Astrocyte (in vitro differentiated cells and primary cell): Measurements from ENCODE around the gene SLC2A2. TPM values are rescaled to one million over a fixed set of nuclear protein-coding genes. Genes with fewer than 3 reads are reported as not detected.

Source experiments
- DNase-seq: peaks from one replicate; pipeline ENCODE4 v3.0.0-alpha.2; 2010; ENCODE audit warnings: low read depth
- FAIRE-seq: peaks from 2 replicates; lab custom pipeline; 2011; peaks lifted over from hg19 to GRCh38; lab: Jason Lieb, UNC
- H2AFZ ChIP-seq: 2 replicates; pipeline ENCODE4 v1.6.0; 2012; ENCODE audit warnings: low read depth, low read length, inconsistent platforms
- H3K27ac ChIP-seq: 2 replicates; pipeline ENCODE4 v1.5.1; 2011; ENCODE audit warnings: low read depth, low read length, inconsistent platforms
- H3K27me3 ChIP-seq: 2 replicates; pipeline ENCODE4 v1.6.0; 2011; ENCODE audit warnings: low read length, inconsistent platforms; ENCODE audit not compliant: insufficient read depth
- H3K36me3 ChIP-seq: 2 replicates; pipeline ENCODE4 v1.5.1; 2011; ENCODE audit warnings: low read length, inconsistent platforms; ENCODE audit not compliant: insufficient read depth
- H3K4me1 ChIP-seq: 2 replicates; pipeline ENCODE4 v1.5.1; 2011; ENCODE audit warnings: low read length, inconsistent platforms; ENCODE audit not compliant: insufficient read depth
- H3K4me2 ChIP-seq: 2 replicates; pipeline ENCODE4 v1.6.0; 2012; ENCODE audit warnings: low read length, inconsistent platforms
- H3K4me3 ChIP-seq: 2 replicates; pipeline ENCODE4 v1.5.1; 2011; ENCODE audit warnings: low read depth, mild to moderate bottlenecking, low read length, inconsistent platforms; ENCODE audit not compliant: insufficient read depth
- H3K79me2 ChIP-seq: 2 replicates; pipeline ENCODE4 v1.6.0; 2012; ENCODE audit warnings: mild to moderate bottlenecking, low read length, inconsistent platforms; ENCODE audit not compliant: insufficient read depth
- H3K9ac ChIP-seq: 2 replicates; pipeline ENCODE4 v1.6.0; 2012; ENCODE audit warnings: mild to moderate bottlenecking, low read length, inconsistent platforms
- H3K9me3 ChIP-seq: 2 replicates; pipeline ENCODE4 v1.5.1; 2012; ENCODE audit warnings: low read depth, mild to moderate bottlenecking, low read length, inconsistent platforms; ENCODE audit not compliant: insufficient read depth
- H4K20me1 ChIP-seq: 2 replicates; pipeline ENCODE4 v1.6.0; 2012; ENCODE audit warnings: low read length, inconsistent platforms; ENCODE audit not compliant: insufficient read depth
- H3K27ac Mint-ChIP-seq: one replicate; pipeline ENCODE4 v1.8.0; 2021; ENCODE audit warnings: mild to moderate bottlenecking, mixed read lengths; ENCODE audit not compliant: unreplicated experiment
- H3K27me3 Mint-ChIP-seq: one replicate; pipeline ENCODE4 v1.8.0; 2021; ENCODE audit warnings: low read depth, mixed read lengths; ENCODE audit not compliant: unreplicated experiment
- H3K36me3 Mint-ChIP-seq: one replicate; pipeline ENCODE4 v1.8.0; 2021; ENCODE audit warnings: low read depth, mixed read lengths; ENCODE audit not compliant: unreplicated experiment
- H3K4me1 Mint-ChIP-seq: one replicate; pipeline ENCODE4 v1.8.0; 2021; ENCODE audit warnings: low read depth, mixed read lengths; ENCODE audit not compliant: unreplicated experiment
- H3K4me3 Mint-ChIP-seq: one replicate; pipeline ENCODE4 v1.8.0; 2021; ENCODE audit warnings: mild to moderate bottlenecking, moderate library complexity, mixed read lengths; ENCODE audit not compliant: unreplicated experiment
- H3K9me3 Mint-ChIP-seq: one replicate; pipeline ENCODE4 v1.8.0; 2021; ENCODE audit warnings: mild to moderate bottlenecking, mixed read lengths; ENCODE audit not compliant: unreplicated experiment
- EZH2 ChIP-seq: IDR thresholded peaks from 2 replicates; pipeline ENCODE4 v1.6.1; 2012; ENCODE audit warnings: mild to moderate bottlenecking, low read length, inconsistent platforms; ENCODE audit not compliant: insufficient read depth
- total RNA-seq: library from RNA; stranded (reverse); gene quantifications from 2 replicates; pipeline ENCODE4 v1.2.1, GENCODE V29; 2021
- TF ChIP-seq, protein P1 (sequence below): IDR thresholded peaks from 2 replicates; pipeline ENCODE4 v1.5.1; 2011; ENCODE audit warnings: low read depth, mild to moderate bottlenecking, inconsistent platforms, low read length, moderate library complexity; ENCODE audit not compliant: insufficient read depth

Gene SLC2A2
- total RNA-seq, 1 donor from 2014 or later: not detected

DNA sequence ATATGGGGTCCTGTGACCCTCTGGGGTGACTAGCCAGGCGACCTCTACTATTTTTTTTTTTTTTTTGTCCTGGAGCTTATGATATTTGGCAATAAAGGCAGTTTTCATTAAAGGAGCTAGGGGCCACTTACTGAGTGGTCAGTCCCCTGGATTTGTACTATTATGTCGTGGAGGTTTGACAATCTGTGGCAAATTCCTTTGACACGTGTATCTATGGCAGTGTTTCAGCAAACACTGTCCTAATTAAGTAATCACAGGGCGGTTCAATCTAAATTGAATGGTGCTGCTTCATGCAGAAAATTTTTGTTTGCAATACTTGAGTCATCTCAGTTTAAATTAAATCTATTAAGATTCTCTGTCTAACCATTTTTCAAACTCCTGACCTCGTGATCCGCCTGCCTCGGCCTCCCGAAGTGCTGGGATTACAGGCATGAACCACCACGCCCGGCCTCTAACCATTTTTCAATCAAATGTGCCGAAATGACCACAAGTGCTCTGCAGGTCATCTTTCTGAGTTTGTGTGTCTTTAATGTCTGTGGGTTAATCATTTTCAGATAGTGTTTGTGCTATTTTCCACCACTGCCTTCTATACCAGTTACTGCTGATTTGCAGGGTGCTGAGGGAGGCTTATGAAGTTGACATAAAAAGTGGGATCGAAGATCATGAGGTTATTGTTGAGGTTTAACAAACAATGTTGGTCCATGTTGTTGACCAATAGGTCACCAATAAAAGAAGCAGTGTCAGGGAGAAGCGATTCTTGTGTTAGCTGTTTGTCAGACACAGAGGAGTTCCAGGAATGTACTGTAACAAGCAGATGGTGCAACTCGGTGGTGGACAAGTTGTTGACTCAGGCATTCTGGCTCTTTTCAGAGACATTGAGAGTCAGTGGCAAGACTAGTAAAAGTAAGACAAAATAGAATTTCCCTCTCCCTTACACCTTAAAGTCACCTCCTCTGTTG is 18.6 kb upstream of the SLC2A2 start:
- no peaks in the 10 kb centered on the region for H3K9me3 ChIP-seq
- H3K36me3 ChIP-seq: no peaks in the 10 kb centered on the region
- H3K9ac ChIP-seq: no peak overlapping the region
- no peak overlapping the region for H3K4me3 ChIP-seq
- no peaks in the 10 kb centered on the region for H3K4me1 ChIP-seq
- peak; percentile 82 for FAIRE-seq
- Mint-ChIP-seq H3K36me3 (no peaks in the 10 kb centered on the region), H3K9me3 (no peaks in the 10 kb centered on the region), H3K27ac (peak overlapping the region; percentile 8), H3K4me3 (no peak overlapping the region), H3K27me3 (no peaks in the 10 kb centered on the region), H3K4me1 (peaks cover 8% of the 10 kb centered on the region)
- no peaks in the 10 kb centered on the region for H3K27me3 ChIP-seq
- H4K20me1 ChIP-seq: no peaks in the 10 kb centered on the region
- DNase-seq: peak; percentile 84
- H3K4me2 ChIP-seq: no peak overlapping the region
- TF ChIP-seq, protein P1, sequence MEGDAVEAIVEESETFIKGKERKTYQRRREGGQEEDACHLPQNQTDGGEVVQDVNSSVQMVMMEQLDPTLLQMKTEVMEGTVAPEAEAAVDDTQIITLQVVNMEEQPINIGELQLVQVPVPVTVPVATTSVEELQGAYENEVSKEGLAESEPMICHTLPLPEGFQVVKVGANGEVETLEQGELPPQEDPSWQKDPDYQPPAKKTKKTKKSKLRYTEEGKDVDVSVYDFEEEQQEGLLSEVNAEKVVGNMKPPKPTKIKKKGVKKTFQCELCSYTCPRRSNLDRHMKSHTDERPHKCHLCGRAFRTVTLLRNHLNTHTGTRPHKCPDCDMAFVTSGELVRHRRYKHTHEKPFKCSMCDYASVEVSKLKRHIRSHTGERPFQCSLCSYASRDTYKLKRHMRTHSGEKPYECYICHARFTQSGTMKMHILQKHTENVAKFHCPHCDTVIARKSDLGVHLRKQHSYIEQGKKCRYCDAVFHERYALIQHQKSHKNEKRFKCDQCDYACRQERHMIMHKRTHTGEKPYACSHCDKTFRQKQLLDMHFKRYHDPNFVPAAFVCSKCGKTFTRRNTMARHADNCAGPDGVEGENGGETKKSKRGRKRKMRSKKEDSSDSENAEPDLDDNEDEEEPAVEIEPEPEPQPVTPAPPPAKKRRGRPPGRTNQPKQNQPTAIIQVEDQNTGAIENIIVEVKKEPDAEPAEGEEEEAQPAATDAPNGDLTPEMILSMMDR: no peak
- TF ChIP-seq EZH2: no peak
- no peak overlapping the region for H2AFZ ChIP-seq
- H3K27ac ChIP-seq: no peak overlapping the region
- no peaks in the 10 kb centered on the region for H3K79me2 ChIP-seq

DNA sequence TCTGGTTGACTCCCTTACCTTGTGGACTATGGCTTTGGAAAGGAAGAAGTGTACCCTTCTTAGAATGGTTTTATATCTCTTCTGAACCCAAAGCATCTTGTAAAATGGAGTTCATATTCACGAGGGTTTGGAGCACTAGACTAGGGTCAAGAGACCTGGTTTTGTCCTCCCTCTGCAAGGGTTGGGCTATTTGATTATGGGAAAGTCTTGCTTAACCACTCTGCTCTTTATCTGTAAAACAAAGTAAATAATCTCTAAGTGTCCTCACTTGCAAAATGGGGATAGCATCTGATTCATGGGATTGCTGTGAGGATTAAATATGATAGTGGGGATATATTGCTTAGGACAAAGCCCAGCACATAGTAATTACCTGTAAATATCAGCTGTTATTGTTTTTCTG is 17.9 kb upstream of the SLC2A2 start:
- TF ChIP-seq, protein P1: no peak
- no peak for TF ChIP-seq EZH2
- Histone ChIP-seq H3K9me3 (no peaks in the 10 kb centered on the region), H3K9ac (no peak overlapping the region), H3K27me3 (no peaks in the 10 kb centered on the region), H4K20me1 (no peaks in the 10 kb centered on the region), H3K79me2 (no peaks in the 10 kb centered on the region), H3K27ac (no peak overlapping the region), H3K36me3 (no peaks in the 10 kb centered on the region), H3K4me3 (no peak overlapping the region), H2AFZ (no peak overlapping the region), H3K4me2 (no peak overlapping the region), H3K4me1 (no peaks in the 10 kb centered on the region)
- DNase-seq (no peak), FAIRE-seq (no peak)
- no peaks in the 10 kb centered on the region for H3K9me3 Mint-ChIP-seq
- H3K27me3 Mint-ChIP-seq: no peaks in the 10 kb centered on the region
- no peaks in the 10 kb centered on the region for H3K36me3 Mint-ChIP-seq
- no peak overlapping the region for H3K4me3 Mint-ChIP-seq
- peaks cover 8% of the 10 kb centered on the region for H3K4me1 Mint-ChIP-seq
- peak overlapping the region; percentile 8 for H3K27ac Mint-ChIP-seq

DNA sequence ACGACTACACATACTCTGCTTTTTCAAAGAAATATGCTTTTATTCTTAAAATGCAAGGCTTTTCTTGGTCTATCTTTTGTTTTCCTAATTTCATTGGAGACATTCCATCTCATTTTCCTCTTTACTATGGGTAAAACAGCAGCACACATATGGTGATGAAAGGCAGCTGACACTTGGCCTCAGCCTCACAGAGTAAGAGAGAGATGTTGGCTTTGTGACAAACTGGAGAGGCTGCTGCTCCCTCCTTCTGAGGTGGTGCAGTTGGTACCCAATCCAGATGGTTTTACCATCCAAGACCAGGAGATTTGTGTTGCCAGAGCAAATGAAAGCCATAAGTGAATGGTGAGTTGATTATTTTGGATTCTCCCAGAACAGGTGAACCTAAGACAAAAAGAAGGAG is 13.2 kb upstream of the SLC2A2 start:
- Histone ChIP-seq H4K20me1 (no peaks in the 10 kb centered on the region), H3K36me3 (no peaks in the 10 kb centered on the region), H3K27me3 (no peaks in the 10 kb centered on the region), H3K79me2 (no peaks in the 10 kb centered on the region), H2AFZ (no peak overlapping the region), H3K27ac (no peak overlapping the region), H3K9ac (no peak overlapping the region), H3K9me3 (no peaks in the 10 kb centered on the region), H3K4me3 (no peak overlapping the region), H3K4me2 (no peak overlapping the region), H3K4me1 (no peaks in the 10 kb centered on the region)
- no peak overlapping the region for H3K4me3 Mint-ChIP-seq
- H3K4me1 Mint-ChIP-seq: no peaks in the 10 kb centered on the region
- no peaks in the 10 kb centered on the region for H3K27me3 Mint-ChIP-seq
- no peaks in the 10 kb centered on the region for H3K9me3 Mint-ChIP-seq
- no peak for FAIRE-seq
- no peak for DNase-seq
- H3K36me3 Mint-ChIP-seq: no peaks in the 10 kb centered on the region
- H3K27ac Mint-ChIP-seq: no peak overlapping the region
- TF ChIP-seq, protein P1: no peak
- no peak for TF ChIP-seq EZH2
